Naive B cell (primary cell): ENCODE results near the gene PGAM1. TPM values are rescaled to one million over a fixed set of nuclear protein-coding genes. Genes with fewer than 3 reads are reported as not detected.
"Not testable (repeated sequence)": the region's sequence is repeated elsewhere in the genome, so short reads cannot be mapped to it uniquely, and the experiment has no call there.

Experiments used
- ATAC-seq, 2 donors: fragments of 150-1000 bp; cut with Tn5 transposase; 2 replicates each; pipeline ENCODE4 v1.10.0; 2021; ENCODE audit warnings: low read depth in 2 of 2, mild to moderate bottlenecking in 2 of 2, moderate library complexity in 2 of 2
- DNase-seq: peaks from one replicate; pipeline ENCODE4 v3.0.0; 2022
- H3K27ac Mint-ChIP-seq, 6 donors: one replicate each; pipeline ENCODE4 v1.8.0; 2020 to 2022; ENCODE audit warnings: mild to moderate bottlenecking in 6 of 6, mixed read lengths in 6 of 6, moderate library complexity in 5 of 6, inconsistent platforms in 2 of 6
- H3K27me3 Mint-ChIP-seq, 3 donors: one replicate each; pipeline ENCODE4 v1.8.0; 2021 to 2022; ENCODE audit warnings: mixed read lengths in 3 of 3, mild to moderate bottlenecking in 1 of 3
- H3K36me3 Mint-ChIP-seq, 2 donors: one replicate each; pipeline ENCODE4 v1.8.0; 2020 to 2022; ENCODE audit warnings: mixed read lengths in 2 of 2, inconsistent platforms in 1 of 2, mild to moderate bottlenecking in 1 of 2
- H3K4me1 Mint-ChIP-seq, 3 donors: one replicate each; pipeline ENCODE4 v1.8.0; 2020 to 2022; ENCODE audit warnings: mixed read lengths in 3 of 3, inconsistent platforms in 1 of 3, mild to moderate bottlenecking in 1 of 3, moderate library complexity in 1 of 3
- H3K4me3 Mint-ChIP-seq, 8 donors: one replicate each; pipeline ENCODE4 v1.8.0; 2020 to 2022; ENCODE audit warnings: mild to moderate bottlenecking in 8 of 8, mixed read lengths in 8 of 8, moderate library complexity in 8 of 8, inconsistent platforms in 2 of 8
- H3K9me3 Mint-ChIP-seq, 7 donors: one replicate each; pipeline ENCODE4 v1.8.0; 2020 to 2022; ENCODE audit warnings: mixed read lengths in 7 of 7, mild to moderate bottlenecking in 5 of 7, inconsistent platforms in 2 of 7, moderate library complexity in 1 of 7
- polyA plus RNA-seq, 6 donors: library from polyadenylated mRNA; unstranded; fragments of 300-500 nt; fragmentation: Illumina TruSeq; gene quantifications; one replicate each; pipeline ENCODE4 v1.2.3, GENCODE V29; 2021; ENCODE audit warnings: low read depth in 6 of 6

Gene PGAM1
- polyA plus RNA-seq, 6 donors from 2014 or later, result 177 to 263 (median 203) TPM

DNA sequence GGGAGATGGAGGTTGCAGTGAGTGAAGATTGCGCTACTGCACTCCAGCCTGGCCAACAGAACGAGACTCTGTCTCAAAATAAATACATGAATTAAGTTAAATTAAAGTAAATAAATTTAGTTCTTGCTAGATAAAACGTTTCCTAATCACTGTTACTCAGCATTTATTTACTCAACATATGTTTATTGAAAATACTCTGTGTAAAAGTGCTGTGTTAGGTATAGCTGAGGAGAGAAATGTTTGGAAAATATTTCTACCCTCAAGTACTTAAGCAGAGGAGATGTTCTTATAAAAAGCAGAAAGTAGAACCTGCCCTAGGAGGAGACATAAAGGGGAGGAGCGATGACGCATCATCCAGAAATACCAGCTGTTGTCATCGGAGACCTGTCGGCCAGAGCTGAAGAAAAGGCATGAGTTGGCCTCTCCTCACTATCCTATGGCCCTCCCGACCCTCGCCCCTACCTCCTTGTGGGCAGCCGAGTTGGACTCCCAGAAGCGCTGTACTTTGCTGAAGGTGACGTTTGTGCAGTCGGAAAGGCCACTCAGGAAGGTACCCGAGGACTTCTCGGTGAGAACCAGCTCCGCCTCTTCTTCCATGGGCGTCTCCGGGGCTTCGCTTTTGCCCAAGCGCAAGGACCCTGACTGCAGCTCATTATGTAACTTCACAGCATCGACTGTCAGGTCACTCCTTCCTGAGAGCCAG, 26.0 kb upstream of the PGAM1 start:
- peak in 1 of 2 donors; percentile 26 for ATAC-seq
- DNase-seq, result peak; percentile 39
- no peaks in the 10 kb centered on the region for H3K27me3 Mint-ChIP-seq

DNA sequence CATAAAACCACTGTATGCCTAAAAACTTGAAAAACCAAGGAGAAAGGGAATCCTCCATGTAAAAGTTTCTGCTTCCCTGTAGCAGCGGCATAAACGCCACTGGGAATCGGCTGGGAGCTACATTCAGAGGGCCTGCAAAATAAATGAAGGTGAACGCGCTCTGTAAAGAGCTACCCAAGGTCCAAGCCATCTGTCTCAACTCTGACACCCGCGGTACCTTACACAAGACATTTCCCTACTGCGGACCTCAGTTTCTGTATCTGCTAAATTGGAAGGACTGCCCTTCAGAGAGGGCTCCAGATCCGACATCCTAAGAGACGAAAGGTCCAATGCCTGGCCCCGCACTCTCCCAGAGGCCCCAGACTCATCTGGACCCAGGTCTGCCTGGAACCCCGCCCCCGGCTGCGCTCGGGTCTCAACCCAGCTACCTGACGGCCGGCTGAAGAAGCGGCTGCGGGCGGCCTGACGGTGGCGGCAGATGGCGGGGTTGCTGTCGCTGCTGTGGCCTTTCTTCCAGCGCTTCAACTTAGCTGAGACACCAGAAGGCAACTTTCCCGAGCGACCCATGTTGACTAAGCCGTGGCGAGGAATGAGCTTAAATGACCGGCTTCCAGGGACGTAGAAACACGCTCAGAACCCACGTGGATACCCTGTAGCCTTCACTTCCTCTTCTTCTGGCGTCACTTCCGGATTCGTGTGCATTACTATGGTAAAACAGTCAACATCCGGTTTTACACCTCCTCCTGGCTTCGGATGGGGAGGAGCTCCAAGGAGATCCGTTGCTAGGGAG, 25.1 kb upstream of the PGAM1 start, which contains the start of gene RRP12:
Gene RRP12, minus strand, starts transcription at position 676 of the 790 bp plus-strand sequence. Its CDS starts 109 bp downstream, at position 567.
- Mint-ChIP-seq H3K9me3 (no peaks in the 10 kb centered on the region), H3K4me3 (peak within 1 kb of the TSS; percentile 91 to 97 (median 96)), H3K36me3 (peaks cover 0 to 6% of the 10 kb centered on the region in 2 donors), H3K4me1 (peaks cover 10 to 21% (median 21%) of the 10 kb centered on the region in 3 donors), H3K27me3 (no peaks in the 10 kb centered on the region), H3K27ac (peak within 1 kb of the TSS; percentile 93 to 100 (median 98))
- ATAC-seq (peak; percentile 92 to 93), DNase-seq (peak; percentile 92)

More for the DNA sequence above, 26.0 kb upstream of the PGAM1 start:
- Mint-ChIP-seq H3K36me3 (peaks cover 0 to 7% of the 10 kb centered on the region in 2 donors), H3K4me3 (peak overlapping the region; percentile 91 to 97 (median 96)), H3K4me1 (peaks cover 10 to 18% (median 18%) of the 10 kb centered on the region in 3 donors), H3K9me3 (no peaks in the 10 kb centered on the region), H3K27ac (peak overlapping the region; percentile 93 to 100 (median 98))

DNA sequence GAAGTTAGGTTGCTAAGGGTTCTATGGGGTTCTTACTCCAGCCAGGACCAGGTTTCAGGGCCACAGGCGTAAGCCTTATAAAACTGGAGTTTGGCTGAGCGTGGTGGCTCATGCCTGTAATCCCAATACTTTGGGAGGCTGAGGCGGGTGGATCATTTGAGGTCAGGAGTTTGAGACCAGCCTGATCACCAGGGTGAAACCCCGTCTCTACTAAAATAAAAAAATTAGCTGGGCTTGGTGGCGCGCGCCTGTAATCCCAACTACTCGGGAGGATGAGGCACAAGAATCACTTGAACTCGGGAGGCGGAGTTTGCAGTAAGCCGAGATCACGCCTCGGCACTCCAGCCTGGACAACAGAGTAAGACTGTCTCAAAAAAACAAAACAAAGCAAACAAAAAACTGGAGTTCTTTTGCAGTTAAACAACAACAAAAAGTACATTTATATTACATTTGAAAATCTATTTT, 24.5 kb upstream of the PGAM1 start:
- Mint-ChIP-seq H3K36me3 (no peaks in the 10 kb centered on the region), H3K4me1 (peaks cover 10 to 24% (median 24%) of the 10 kb centered on the region in 3 donors), H3K9me3 (no peaks in the 10 kb centered on the region), H3K27ac (peak overlapping the region; percentile 93 to 100 (median 98)), H3K27me3 (no peaks in the 10 kb centered on the region), H3K4me3 (peak overlapping the region; percentile 91 to 97 (median 96))
- no peak for ATAC-seq
- no peak for DNase-seq

DNA sequence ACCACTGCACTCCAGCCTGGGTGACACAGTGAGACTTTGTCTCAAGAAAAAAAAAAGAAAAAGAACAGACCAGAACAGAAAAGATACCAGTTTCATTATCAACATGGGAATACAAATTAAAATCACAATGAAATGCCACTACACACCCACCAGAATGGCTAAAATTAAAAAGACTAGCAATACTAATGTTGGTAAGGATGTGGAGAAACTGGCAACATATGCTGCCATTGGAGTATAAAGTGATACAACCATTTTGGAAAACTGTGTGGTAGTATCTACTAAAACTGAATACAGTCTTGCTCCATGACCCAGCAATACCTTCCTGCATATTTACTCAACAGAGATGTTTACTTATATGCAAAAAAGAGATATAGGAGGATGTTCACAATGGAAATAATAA, 21.9 kb upstream of the PGAM1 start:
- Mint-ChIP-seq H3K36me3 (no peaks in the 10 kb centered on the region), H3K27ac (peak overlapping the region in 2 of 6 donors; percentile 18 to 59), H3K9me3 (no peaks in the 10 kb centered on the region), H3K27me3 (no peaks in the 10 kb centered on the region), H3K4me3 (no peak overlapping the region), H3K4me1 (peaks cover 18 to 30% (median 24%) of the 10 kb centered on the region in 3 donors)
- DNase-seq, result no peak
- ATAC-seq, result no peak

DNA sequence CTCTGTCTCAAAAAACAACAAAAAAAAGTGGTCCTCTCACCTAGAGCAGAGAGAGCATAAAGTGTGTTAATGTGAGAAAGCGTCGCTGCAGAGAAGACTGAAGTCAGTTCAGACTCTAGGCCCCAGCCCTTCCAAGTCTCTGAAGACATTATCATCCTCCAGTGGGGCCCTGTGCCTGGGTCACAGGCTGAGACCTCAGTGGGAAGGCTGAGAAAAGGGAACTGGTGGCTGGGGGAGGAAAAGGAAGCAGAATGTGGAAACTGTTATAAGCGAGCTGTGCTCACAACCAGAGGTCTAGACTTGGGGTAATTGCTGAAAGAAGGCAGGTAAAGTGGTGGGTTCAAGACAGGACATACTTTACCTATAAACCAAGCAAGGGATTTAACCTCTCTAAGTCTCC, 19.9 kb upstream of the PGAM1 start:
- peak overlapping the region in 1 of 8 donors; percentile 12 for H3K4me3 Mint-ChIP-seq
- H3K36me3 Mint-ChIP-seq, result no peaks in the 10 kb centered on the region
- H3K27ac Mint-ChIP-seq, result peak overlapping the region in 5 of 6 donors; percentile 49 to 95 (median 84)
- no peak for ATAC-seq
- H3K4me1 Mint-ChIP-seq, result peaks cover 12 to 19% (median 12%) of the 10 kb centered on the region in 3 donors
- no peak for DNase-seq
- H3K9me3 Mint-ChIP-seq, result no peaks in the 10 kb centered on the region
- H3K27me3 Mint-ChIP-seq, result no peaks in the 10 kb centered on the region

DNA sequence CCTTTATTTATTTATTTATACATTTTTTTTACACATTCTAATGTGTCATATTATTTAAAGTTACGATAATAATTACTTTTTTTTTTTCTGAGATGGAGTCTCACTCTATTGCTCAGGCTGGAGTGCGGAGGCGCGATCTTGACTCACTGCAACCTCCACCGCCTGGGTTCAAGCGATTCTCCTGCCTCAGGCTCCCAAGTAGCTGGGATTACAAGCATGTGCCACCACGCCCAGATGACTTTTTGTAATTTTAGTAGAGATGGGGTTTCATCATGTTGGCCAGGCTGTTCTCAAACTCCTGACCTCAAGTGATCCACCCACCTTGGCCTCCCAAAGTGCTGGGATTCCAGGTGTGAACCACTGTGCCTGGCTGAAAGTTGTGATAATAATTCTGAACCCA, 19.5 kb upstream of the PGAM1 start:
- not testable (repeated sequence) for H3K4me3 Mint-ChIP-seq, H3K27me3 Mint-ChIP-seq, DNase-seq, H3K9me3 Mint-ChIP-seq, ATAC-seq, H3K36me3 Mint-ChIP-seq
- peak overlapping the region in 1 of 6 donors; percentile 60 for H3K27ac Mint-ChIP-seq
- H3K4me1 Mint-ChIP-seq, result peaks cover 7 to 14% (median 8%) of the 10 kb centered on the region in 3 donors

DNA sequence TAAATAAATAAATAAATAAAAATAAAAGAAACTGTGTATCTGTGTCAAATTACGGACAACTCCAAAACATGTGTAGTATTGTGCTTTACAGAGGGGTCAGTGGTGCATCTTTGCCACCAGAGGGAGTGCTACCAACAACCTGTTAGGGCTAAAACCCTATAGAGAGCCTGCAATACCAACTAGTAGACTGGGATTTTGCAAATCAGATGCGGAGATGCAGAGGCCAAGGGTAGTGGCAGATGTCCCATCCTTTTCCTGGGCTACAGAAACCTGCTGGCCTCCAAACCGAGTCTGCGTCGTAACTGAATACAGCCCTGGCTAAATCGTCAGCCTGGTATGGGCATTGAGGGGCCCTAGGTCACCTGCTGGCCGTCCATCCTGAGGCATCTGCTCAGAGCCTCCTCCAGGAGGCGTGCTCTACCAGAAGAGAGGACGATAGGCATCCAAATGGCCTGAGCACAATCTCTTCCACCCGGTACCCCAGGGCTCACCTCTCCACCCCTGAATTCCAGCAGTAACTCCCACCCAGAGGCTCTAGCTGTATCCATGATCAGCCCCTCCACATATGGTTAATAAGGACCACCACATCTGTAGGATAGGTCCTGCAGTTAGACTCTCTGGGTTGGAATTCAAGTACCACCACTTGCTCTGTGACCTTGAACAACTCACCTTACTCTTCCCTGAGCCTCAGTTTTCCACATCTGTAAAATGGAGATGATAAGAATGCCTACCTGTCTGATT, 18.6 kb upstream of the PGAM1 start:
- peak overlapping the region in 3 of 6 donors; percentile 19 to 61 (median 47) for H3K27ac Mint-ChIP-seq
- peaks cover 6 to 12% (median 8%) of the 10 kb centered on the region in 3 donors for H3K4me1 Mint-ChIP-seq
- no peaks in the 10 kb centered on the region for H3K9me3 Mint-ChIP-seq
- no peaks in the 10 kb centered on the region for H3K27me3 Mint-ChIP-seq
- peak; percentile 97 for ATAC-seq
- no peaks in the 10 kb centered on the region for H3K36me3 Mint-ChIP-seq
- H3K4me3 Mint-ChIP-seq, result peak overlapping the region in 6 of 8 donors; percentile 2 to 73 (median 47)
- DNase-seq, result peak; percentile 66

DNA sequence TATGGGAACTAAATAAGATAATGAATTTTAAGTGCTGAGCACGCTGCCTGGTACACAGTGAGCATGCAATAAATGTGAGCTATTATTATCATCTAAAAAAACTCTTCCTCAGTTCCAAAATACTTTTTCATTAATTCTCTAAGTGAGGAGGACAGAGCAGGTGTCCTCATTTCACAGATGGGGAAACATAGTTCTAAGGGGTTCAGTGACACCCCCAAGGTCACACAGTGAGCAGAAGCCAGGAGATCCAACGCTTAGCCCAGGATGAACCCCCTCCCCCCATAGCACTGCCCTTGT, 18.1 kb upstream of the PGAM1 start:
- Mint-ChIP-seq H3K4me1 (peaks cover 6 to 12% (median 9%) of the 10 kb centered on the region in 3 donors), H3K27ac (peak overlapping the region in 1 of 6 donors; percentile 26), H3K27me3 (no peaks in the 10 kb centered on the region), H3K36me3 (no peaks in the 10 kb centered on the region), H3K4me3 (no peak overlapping the region), H3K9me3 (no peaks in the 10 kb centered on the region)
- no peak for ATAC-seq
- no peak for DNase-seq

DNA sequence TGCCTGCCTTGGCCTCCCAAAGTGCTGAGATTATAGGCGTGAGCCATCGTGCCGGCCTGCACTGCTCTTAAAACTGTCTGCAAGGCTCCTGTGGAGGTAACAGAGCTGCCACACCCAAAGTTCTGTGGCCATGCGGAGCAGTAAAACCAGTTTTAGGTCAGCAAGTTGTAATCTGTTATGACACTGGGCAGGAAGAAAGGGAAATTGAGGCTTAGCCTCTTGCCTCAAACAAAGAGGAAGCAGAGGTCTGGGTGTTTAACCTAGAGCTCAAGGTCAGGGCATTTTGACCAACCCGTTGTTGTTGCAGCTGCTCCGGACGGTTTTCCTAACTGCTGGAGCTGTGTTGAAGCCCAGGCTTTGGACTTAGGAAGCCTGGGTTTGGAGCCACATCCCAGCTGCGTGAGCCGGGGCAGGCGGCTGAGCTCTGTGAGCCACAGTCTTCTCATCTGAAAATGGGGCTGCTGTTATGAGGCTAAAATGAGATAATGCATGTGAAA, 17.4 kb upstream of the PGAM1 start:
- Mint-ChIP-seq H3K36me3 (no peaks in the 10 kb centered on the region), H3K4me1 (peaks cover 6 to 12% (median 12%) of the 10 kb centered on the region in 3 donors), H3K4me3 (no peak overlapping the region), H3K27ac (no peak overlapping the region), H3K9me3 (no peaks in the 10 kb centered on the region), H3K27me3 (no peaks in the 10 kb centered on the region)
- DNase-seq (no peak), ATAC-seq (no peak)

DNA sequence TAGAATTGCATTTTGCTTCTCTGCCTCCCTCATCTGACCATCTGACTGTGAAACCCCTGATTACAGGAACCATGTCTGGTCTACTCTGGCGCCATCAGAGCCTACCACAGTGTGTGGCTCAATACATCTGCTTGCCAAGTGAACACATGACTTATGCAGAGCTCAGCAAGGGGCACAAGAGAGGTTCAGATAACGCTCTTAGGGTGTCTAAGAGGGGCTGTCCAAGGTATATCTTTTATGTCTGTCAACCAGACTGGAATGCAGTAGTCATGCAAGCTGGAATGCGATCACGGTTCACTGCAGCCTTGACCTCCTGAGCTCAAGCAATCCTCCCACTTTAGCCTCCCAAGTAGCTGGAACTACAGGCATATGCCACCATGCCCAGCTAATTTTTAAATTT, 14.6 kb upstream of the PGAM1 start:
- H3K27ac Mint-ChIP-seq, result no peak overlapping the region
- no peaks in the 10 kb centered on the region for H3K36me3 Mint-ChIP-seq
- no peak overlapping the region for H3K4me3 Mint-ChIP-seq
- H3K4me1 Mint-ChIP-seq, result peaks cover 7 to 17% (median 14%) of the 10 kb centered on the region in 3 donors
- ATAC-seq (no peak), DNase-seq (no peak)
- H3K27me3 Mint-ChIP-seq, result no peaks in the 10 kb centered on the region
- no peaks in the 10 kb centered on the region for H3K9me3 Mint-ChIP-seq

DNA sequence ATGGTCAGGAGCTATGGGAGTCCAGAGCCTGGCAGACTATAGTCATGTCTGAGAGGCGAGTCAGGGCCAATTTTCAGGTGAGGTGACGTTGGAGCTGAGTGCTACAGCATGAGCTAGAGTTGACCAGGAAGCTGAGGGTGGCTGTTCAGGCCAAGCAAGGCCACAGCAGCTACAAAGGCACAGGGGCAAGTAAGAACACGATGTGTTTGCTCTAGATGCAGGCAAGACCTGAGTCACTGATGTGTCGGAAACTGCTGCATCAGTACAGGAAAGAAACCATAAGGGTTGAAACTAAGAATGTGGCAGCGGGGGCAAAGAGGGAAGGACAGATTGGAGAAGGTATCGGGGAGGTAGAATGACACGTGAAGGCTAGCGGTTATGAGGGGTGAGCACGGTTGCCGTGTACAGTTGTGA, 13.1 kb upstream of the PGAM1 start:
- Mint-ChIP-seq H3K4me1 (peaks cover 12 to 15% (median 14%) of the 10 kb centered on the region in 3 donors), H3K27me3 (no peaks in the 10 kb centered on the region), H3K27ac (peak overlapping the region in 1 of 6 donors; percentile 82), H3K36me3 (no peaks in the 10 kb centered on the region), H3K4me3 (no peak overlapping the region), H3K9me3 (no peaks in the 10 kb centered on the region)
- ATAC-seq (no peak), DNase-seq (no peak)

DNA sequence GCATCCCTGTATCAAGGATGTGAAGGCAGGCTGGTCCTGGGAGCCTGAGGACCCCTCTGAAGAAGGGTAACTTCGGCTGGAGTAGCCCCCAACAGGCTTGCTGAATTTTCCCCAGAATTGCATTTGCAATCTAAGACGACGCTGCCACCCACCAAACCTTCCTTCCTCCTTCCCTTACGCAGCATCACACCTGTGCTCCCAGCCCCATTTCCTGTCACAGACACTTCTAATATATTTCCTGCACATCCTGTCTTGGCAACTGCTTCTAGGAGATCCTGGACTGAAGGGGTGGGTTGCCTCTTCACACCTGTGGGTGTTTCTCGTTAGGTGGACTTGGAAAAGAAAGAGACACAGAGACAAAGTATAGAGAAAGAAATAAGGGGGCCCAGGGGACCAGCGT, 9.4 kb upstream of the PGAM1 start:
- DNase-seq (no peak), ATAC-seq (no peak)
- no peaks in the 10 kb centered on the region for H3K9me3 Mint-ChIP-seq
- peak overlapping the region in 1 of 8 donors; percentile 24 for H3K4me3 Mint-ChIP-seq
- no peaks in the 10 kb centered on the region for H3K27me3 Mint-ChIP-seq
- H3K4me1 Mint-ChIP-seq, result peaks cover 26 to 30% (median 28%) of the 10 kb centered on the region in 3 donors
- no peaks in the 10 kb centered on the region for H3K36me3 Mint-ChIP-seq
- peak overlapping the region in 5 of 6 donors; percentile 5 to 75 (median 31) for H3K27ac Mint-ChIP-seq

DNA sequence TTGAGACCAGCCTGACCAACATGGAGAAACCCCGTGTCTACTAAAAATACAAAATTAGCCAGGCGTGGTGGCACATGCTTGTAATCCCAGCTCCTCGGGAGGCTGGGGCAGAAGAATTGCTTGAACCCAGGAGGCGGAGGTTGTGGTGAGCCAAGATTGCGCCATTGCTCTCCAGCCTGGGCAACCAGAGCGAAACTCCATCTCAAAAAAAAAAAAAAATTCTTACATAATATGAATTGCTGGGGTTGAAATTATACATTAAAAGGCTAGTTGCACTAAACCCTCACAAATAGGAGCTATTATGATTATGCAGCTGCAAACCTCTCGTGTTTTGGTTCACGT, 2.3 kb upstream of the PGAM1 start:
- peak overlapping the region in 2 of 6 donors; percentile 36 to 91 for H3K27ac Mint-ChIP-seq
- not testable (repeated sequence) for H3K9me3 Mint-ChIP-seq

More for the DNA sequence above, 2.3 kb upstream of the PGAM1 start:
- H3K36me3 Mint-ChIP-seq, DNase-seq, ATAC-seq, H3K27me3 Mint-ChIP-seq: not testable (repeated sequence)
- Mint-ChIP-seq H3K4me1 (peaks cover 22 to 38% (median 29%) of the 10 kb centered on the region in 3 donors), H3K4me3 (peak overlapping the region in 2 of 8 donors; percentile 63 to 92)
